Memory B cell (primary cell): ENCODE data around the gene SNX21.
A peak's percentile ranks its signal among the peaks of the same experiment; 100 is the strongest.

Experiments used
- ATAC-seq: fragments of 150-1000 bp; cut with Tn5 transposase; 2 replicates; pipeline ENCODE4 v1.10.0; 2021; ENCODE audit warnings: low read depth, mild to moderate bottlenecking, moderate library complexity
- DNase-seq, 2 donors: peaks; one replicate each; pipeline ENCODE4 v3.0.0; 2022; ENCODE audit warnings: low spot score in 2 of 2
- H3K27ac Mint-ChIP-seq: one replicate; pipeline ENCODE4 v1.8.0; 2022; ENCODE audit warnings: mild to moderate bottlenecking, moderate library complexity, mixed read lengths
- H3K27me3 Mint-ChIP-seq: one replicate; pipeline ENCODE4 v1.8.0; 2022; ENCODE audit warnings: mixed read lengths
- H3K36me3 Mint-ChIP-seq: one replicate; pipeline ENCODE4 v1.8.0; 2022; ENCODE audit warnings: mild to moderate bottlenecking, mixed read lengths
- H3K4me1 Mint-ChIP-seq: one replicate; pipeline ENCODE4 v1.8.0; 2022; ENCODE audit warnings: mixed read lengths
- H3K4me3 Mint-ChIP-seq: one replicate; pipeline ENCODE4 v1.8.0; 2022; ENCODE audit warnings: mild to moderate bottlenecking, moderate library complexity, mixed read lengths
- H3K9me3 Mint-ChIP-seq: one replicate; pipeline ENCODE4 v1.8.0; 2022; ENCODE audit warnings: mixed read lengths

Gene SNX21

DNA sequence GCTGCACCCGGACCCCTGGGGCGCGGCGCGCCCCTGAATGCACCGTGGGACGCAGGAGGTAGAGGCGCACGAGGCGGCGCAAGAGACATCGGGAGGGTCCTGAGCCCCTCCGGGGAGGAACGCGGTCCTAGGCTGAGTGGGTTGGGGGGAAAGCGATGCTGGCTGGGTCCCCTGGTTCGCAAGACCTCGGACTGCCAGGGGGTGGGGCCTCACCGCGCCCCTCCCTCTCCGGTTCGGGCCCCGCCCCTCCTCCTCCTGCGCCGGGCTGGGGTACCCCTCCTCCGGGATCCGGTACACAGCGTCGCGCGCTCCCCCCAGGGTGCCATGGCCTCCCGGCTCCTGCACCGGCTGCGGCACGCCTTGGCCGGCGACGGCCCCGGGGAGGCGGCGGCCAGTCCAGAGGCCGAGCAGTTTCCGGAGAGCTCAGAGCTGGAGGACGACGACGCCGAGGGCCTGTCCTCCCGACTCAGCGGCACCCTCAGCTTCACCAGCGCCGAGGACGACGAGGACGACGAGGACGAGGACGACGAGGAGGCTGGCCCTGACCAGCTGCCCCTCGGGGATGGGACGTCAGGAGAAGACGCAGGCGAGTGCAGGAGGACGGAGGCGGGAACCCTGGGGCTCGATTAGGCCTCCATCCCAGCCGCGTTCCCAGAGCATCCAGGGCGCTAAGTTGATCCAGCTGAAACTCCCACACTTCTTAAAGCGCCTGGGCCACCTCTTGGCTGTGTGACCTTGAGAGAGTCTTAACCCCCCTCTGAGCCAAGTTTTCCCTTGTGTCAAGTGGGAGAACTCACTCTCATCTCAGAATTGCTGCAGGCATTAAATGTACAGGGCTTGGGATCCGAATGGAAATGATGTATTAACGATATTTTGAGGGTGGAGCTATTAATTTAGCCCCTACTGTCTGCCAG, 541 bp downstream of the SNX21 start:
- H3K4me1 Mint-ChIP-seq: peaks cover 7% of the 10 kb centered on the region
- peak overlapping the region; percentile 92 for H3K4me3 Mint-ChIP-seq
- H3K27me3 Mint-ChIP-seq: no peaks in the 10 kb centered on the region
- H3K9me3 Mint-ChIP-seq: no peaks in the 10 kb centered on the region
- H3K36me3 Mint-ChIP-seq: no peaks in the 10 kb centered on the region
- no peak overlapping the region for H3K27ac Mint-ChIP-seq
- peak; percentile 16 to 44 for DNase-seq
- peak; percentile 75 for ATAC-seq

DNA sequence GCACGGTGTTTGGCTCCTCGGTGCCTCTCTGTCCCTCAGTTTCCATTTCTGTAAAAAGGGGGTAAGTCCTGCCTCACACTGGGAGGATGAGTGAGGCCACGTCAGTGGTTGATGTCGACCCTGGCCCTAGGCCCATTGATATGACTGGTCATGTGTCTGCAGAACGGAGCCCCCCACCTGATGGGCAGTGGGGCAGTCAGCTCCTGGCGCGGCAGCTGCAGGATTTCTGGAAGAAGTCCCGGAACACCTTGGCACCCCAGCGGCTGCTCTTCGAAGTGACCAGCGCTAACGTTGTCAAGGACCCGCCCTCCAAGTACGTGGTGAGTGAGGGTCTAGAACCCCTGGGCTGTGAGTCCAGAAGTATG, 1.2 kb downstream of the SNX21 start:
- H3K4me1 Mint-ChIP-seq: peaks cover 7% of the 10 kb centered on the region
- H3K27ac Mint-ChIP-seq: no peak overlapping the region
- H3K9me3 Mint-ChIP-seq: no peaks in the 10 kb centered on the region
- H3K4me3 Mint-ChIP-seq: peak overlapping the region; percentile 92
- no peaks in the 10 kb centered on the region for H3K27me3 Mint-ChIP-seq
- no peaks in the 10 kb centered on the region for H3K36me3 Mint-ChIP-seq
- DNase-seq: no peak
- ATAC-seq: no peak

DNA sequence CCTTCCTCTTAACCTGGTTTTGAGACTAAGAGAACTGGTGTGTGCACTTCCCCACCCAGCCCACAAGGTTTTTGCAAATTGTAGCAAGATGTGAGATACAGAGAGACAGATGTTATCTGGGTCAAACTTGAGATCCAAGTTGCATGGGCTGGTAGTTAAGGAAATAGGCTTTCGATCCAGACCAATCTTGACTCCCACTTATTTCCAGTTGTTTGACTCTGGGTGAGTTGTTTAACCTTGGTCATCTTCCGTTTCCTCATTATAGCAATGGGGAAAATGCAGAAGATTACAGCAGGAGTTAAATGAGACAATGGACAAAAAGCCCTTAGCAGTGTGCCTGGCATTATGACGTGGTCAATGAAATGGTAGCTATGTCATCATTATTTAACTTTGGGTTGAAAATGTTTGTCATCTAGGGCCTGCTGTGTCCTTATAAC, 1.7 kb downstream of the SNX21 start:
- no peak for DNase-seq
- H3K36me3 Mint-ChIP-seq: no peaks in the 10 kb centered on the region
- no peaks in the 10 kb centered on the region for H3K9me3 Mint-ChIP-seq
- H3K4me1 Mint-ChIP-seq: peaks cover 7% of the 10 kb centered on the region
- H3K4me3 Mint-ChIP-seq: peak overlapping the region; percentile 92
- no peak for ATAC-seq
- H3K27me3 Mint-ChIP-seq: no peaks in the 10 kb centered on the region
- H3K27ac Mint-ChIP-seq: no peak overlapping the region

DNA sequence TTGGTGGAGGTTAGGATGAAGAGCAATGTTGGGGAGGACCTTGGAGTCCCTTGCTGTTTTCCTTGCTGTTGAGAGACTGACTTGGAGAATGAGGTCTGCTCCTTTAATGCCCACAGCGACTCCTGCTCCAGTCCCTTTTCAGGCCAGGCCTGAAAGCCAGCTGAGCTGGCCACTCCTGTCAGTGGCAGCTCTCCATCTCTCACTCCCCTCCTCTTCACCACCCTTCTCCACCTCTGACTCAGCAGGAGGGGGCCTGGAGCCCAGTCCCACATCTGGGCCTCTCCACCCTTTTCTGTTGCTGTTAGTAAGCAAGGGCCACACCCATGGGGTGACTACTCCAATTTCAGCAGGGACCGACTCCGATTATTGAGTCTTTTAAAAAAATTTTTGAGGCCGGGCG, 2.2 kb downstream of the SNX21 start:
- no peak for ATAC-seq
- Mint-ChIP-seq H3K4me3 (no peak overlapping the region), H3K27me3 (no peaks in the 10 kb centered on the region), H3K4me1 (peaks cover 7% of the 10 kb centered on the region), H3K27ac (no peak overlapping the region), H3K36me3 (no peaks in the 10 kb centered on the region), H3K9me3 (no peaks in the 10 kb centered on the region)
- no peak for DNase-seq

DNA sequence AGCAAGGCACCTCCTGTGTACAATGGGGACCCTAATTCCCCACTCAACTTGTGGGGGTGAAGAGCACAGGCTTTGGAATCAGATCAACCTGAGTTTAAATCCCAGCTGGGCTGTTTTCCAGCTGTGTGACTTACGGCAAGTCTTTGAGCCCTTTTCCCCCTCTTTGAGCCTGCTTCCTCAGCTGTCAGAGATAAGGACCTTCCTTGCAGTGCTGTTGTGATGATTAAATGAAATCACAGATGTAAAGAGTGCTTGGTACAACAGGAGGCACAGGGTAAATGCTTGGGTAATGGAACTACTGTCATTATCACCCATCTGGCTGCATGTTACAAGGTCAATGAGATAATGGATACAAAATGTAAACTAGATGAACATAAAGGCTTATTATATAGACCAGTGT, 3.2 kb downstream of the SNX21 start:
- Mint-ChIP-seq H3K4me3 (no peak overlapping the region), H3K9me3 (no peaks in the 10 kb centered on the region), H3K36me3 (no peaks in the 10 kb centered on the region), H3K27ac (no peak overlapping the region), H3K27me3 (no peaks in the 10 kb centered on the region), H3K4me1 (peaks cover 8% of the 10 kb centered on the region)
- ATAC-seq (no peak), DNase-seq (no peak)

DNA sequence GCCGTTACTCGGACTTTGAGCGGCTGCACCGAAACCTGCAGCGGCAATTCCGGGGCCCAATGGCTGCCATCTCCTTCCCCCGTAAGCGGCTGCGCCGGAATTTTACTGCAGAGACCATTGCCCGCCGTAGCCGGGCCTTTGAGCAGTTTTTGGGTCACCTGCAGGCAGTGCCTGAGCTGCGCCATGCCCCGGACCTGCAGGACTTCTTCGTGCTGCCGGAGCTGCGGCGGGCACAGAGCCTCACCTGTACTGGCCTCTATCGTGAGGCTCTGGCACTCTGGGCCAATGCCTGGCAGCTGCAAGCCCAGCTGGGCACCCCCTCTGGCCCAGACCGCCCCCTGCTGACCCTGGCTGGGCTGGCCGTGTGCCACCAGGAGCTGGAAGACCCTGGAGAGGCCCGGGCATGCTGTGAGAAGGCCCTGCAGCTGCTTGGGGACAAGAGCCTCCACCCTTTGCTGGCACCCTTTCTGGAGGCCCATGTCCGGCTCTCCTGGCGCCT, 7.2 kb downstream of the SNX21 start:
- H3K27ac Mint-ChIP-seq: no peak overlapping the region
- no peak for DNase-seq
- ATAC-seq: no peak
- H3K9me3 Mint-ChIP-seq: no peaks in the 10 kb centered on the region
- H3K27me3 Mint-ChIP-seq: no peaks in the 10 kb centered on the region
- peaks cover 9% of the 10 kb centered on the region for H3K4me1 Mint-ChIP-seq
- no peak overlapping the region for H3K4me3 Mint-ChIP-seq
- peaks cover 13% of the 10 kb centered on the region for H3K36me3 Mint-ChIP-seq

DNA sequence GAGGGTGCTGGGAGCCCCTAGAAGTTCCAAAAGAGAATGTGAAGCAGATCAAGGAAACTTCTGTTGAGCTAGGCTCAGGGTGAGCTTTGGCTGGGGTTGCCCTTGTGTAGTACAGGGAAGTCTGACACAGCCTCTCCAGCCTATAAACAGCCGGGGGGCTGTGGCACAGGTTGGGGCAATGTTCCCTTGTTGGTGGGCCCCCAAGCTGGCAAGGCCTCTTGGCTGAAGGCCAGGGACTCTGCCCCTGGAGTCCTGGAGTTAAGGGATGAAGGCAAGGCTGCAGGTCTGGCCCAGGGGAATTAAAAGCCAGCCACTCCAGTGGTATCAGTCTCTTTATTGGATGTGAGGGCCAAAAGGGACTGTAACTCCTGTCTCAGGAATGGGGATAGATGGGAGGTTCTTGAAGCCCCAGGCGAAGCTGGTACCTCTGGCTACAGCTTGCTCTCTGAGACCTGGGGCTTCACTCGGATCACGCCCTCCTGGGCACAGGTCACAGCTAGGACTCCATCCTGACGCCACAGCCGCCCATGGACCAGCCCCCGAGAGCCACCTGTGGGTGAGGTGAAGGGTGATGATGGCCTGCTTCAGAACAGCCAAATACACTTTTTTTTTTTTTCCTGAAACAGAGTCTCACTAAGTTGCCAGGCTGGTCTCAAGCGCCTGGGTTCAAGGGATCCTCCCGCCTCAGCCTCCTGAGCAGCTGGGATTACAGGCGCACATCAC, 8.0 kb downstream of the SNX21 start:
- peaks cover 13% of the 10 kb centered on the region for H3K36me3 Mint-ChIP-seq
- no peak for ATAC-seq
- H3K27me3 Mint-ChIP-seq: no peaks in the 10 kb centered on the region
- H3K4me3 Mint-ChIP-seq: peak overlapping the region; percentile 33
- H3K9me3 Mint-ChIP-seq: no peaks in the 10 kb centered on the region
- no peak for DNase-seq
- peaks cover 9% of the 10 kb centered on the region for H3K4me1 Mint-ChIP-seq
- peak overlapping the region; percentile 65 for H3K27ac Mint-ChIP-seq

DNA sequence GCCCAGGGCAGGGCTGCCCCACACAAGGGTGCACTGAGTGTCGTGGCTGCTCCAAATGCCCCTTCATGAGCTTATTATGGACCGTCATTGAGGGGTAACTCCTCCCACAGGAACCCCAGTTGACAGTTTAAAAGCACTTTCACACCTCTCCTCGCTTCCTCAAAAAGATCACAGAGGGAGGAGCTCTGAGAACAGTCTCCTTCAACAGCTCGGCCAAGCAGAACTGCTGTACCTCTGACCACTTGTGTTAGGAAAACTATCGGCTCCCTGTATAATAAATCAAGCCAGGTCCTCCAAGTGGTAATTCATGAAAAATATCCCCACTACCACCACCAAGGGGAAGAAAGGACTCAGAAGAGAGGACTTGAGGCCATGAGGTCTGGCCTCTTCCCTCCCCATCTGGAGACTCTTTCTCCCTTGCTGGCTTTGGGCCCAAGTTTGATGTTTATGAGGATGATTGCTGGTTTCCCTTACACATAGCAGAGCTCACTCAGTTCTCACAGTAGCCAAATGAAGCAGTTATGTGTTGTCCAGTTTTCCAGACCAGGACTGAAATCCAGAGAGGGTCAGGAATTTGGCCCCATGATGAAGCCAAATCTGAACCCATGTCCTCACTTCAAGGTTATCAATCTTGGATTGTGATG, 8.7 kb downstream of the SNX21 start:
- Mint-ChIP-seq H3K36me3 (peaks cover 13% of the 10 kb centered on the region), H3K27ac (peak overlapping the region; percentile 65)
- DNase-seq: peak in 1 of 2 donors; percentile 37

DNA sequence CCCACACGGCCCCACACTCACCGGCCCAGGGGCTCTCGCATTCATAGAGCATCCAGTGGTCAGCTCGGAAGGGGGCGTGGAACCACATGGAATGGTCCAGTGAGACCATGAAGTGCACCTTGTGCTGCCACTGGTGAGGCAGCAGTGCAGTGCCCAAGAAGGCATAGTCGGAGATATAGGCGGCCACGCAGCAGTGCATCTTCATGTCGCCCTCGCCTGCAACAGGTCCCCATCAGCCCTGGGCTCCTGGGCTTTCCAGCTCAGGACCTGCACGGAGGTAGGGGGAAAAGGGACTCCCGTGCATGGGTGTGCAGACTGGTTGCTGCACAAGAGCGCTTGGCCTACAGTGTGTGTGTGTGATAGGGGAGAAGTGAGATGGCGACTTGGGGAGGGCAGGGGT, 9.9 kb downstream of the SNX21 start:
- DNase-seq (no peak), ATAC-seq (no peak)
- Mint-ChIP-seq H3K4me3 (no peak overlapping the region), H3K9me3 (no peaks in the 10 kb centered on the region), H3K27ac (no peak overlapping the region), H3K4me1 (peaks cover 9% of the 10 kb centered on the region), H3K36me3 (peaks cover 14% of the 10 kb centered on the region), H3K27me3 (no peaks in the 10 kb centered on the region)

More for the DNA sequence above, 8.7 kb downstream of the SNX21 start:
- Mint-ChIP-seq H3K9me3 (no peaks in the 10 kb centered on the region), H3K4me3 (peak overlapping the region; percentile 33), H3K27me3 (no peaks in the 10 kb centered on the region), H3K4me1 (peaks cover 9% of the 10 kb centered on the region)
- peak; percentile 100 for ATAC-seq

DNA sequence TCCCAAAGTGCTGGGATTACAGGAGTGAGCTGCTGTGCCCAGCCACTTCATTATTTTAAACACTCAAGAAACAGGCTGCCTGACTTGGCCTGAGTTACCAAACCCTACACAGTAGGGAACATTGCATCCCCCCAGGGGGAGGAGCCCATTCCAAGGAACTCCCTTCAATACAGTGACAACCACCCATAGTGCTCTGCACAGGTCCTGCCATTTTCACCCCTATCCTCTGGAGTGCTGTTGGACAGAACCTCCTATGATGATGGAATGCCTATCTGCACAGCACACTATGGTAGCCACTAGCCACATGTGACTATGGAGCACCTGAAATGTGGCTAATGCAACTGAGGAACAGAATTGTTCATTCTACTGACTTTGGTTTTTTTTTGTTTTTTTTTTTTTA, 11.9 kb downstream of the SNX21 start:
- H3K27ac Mint-ChIP-seq: no peak overlapping the region
- DNase-seq: no peak
- H3K4me3 Mint-ChIP-seq: no peak overlapping the region
- H3K9me3 Mint-ChIP-seq: no peaks in the 10 kb centered on the region
- H3K27me3 Mint-ChIP-seq: no peaks in the 10 kb centered on the region
- peaks cover 9% of the 10 kb centered on the region for H3K4me1 Mint-ChIP-seq
- H3K36me3 Mint-ChIP-seq: peaks cover 17% of the 10 kb centered on the region
- ATAC-seq: no peak

DNA sequence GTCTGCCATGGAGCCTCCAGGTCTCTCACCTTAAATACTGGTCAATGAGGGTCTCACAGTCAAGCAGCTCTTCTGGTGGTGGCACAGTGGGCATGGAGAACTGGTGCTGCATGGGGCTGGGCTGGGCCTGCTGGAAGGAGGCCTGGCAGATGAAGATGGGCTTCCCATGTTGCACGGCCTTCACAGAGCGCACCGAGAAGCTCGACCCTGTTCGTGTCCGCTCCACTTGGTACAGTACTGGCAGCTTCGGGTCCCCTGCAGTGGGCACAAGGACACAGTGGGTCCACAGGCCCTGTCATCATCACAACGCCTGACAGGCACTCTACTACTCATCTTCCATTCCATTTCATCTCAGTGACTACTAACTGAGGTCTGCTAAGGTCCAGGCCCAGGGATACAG, 14.8 kb downstream of the SNX21 start:
- H3K9me3 Mint-ChIP-seq: no peaks in the 10 kb centered on the region
- peak overlapping the region; percentile 74 for H3K27ac Mint-ChIP-seq
- H3K4me3 Mint-ChIP-seq: no peak overlapping the region
- ATAC-seq (no peak), DNase-seq (no peak)
- H3K27me3 Mint-ChIP-seq: no peaks in the 10 kb centered on the region
- H3K36me3 Mint-ChIP-seq: peaks cover 16% of the 10 kb centered on the region
- peaks cover 2% of the 10 kb centered on the region for H3K4me1 Mint-ChIP-seq

DNA sequence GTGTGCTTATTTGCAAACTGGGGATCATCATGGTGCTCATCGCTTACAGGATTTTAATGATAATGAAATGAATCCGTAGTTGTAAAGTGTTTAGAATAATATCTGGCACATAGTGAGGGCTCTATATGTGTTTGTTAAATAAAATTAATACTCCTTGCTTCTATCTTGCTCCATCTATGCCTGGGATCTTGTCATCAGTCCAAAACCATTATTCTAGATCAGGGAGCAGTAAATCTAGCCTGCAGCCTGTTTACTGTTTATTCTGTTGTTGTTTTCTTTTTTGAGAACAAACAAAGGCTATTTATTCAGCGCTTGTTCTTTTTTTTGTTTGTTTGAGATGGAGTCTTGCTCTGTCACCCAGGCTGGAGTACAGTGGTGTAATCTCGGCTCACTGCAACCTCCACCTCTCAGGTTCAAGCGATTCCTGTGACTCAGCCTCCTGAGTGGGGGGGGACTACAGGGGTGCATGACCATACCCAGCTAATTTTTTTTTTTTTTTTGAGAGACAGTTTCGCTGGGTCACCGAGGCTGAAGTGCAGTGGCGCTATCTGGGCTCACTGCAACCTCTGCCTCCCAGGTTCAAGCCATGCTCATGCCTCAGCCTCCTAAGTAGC, 15.5 kb downstream of the SNX21 start:
- peak overlapping the region; percentile 74 for H3K27ac Mint-ChIP-seq
- DNase-seq (no peak), ATAC-seq (no peak)
- peaks cover 16% of the 10 kb centered on the region for H3K36me3 Mint-ChIP-seq
- H3K27me3 Mint-ChIP-seq: no peaks in the 10 kb centered on the region
- H3K9me3 Mint-ChIP-seq: no peaks in the 10 kb centered on the region
- H3K4me1 Mint-ChIP-seq: peaks cover 2% of the 10 kb centered on the region
- no peak overlapping the region for H3K4me3 Mint-ChIP-seq

DNA sequence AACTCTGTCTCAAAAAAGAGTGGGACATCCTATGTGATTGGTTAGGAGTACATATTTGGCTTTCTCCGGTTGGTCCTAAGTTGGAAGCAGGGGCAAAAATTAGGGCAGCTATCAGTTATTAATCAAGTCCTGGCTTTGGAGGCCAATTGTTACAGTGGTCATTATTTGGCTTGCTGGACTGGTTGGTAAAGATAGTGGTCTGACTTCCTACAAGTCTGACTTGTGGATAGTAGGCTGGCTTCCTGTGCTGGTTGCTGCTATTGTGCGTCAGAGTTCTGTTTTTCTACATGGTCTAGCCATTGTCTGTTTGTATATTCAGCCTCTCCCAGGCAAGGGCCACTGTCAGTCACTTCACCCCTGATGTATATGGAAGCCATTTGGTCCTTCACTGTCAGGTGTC, 16.6 kb downstream of the SNX21 start:
- no peak overlapping the region for H3K27ac Mint-ChIP-seq
- peaks cover 2% of the 10 kb centered on the region for H3K4me1 Mint-ChIP-seq
- peaks cover 11% of the 10 kb centered on the region for H3K36me3 Mint-ChIP-seq
- no peak overlapping the region for H3K4me3 Mint-ChIP-seq
- DNase-seq (no peak), ATAC-seq (no peak)
- no peaks in the 10 kb centered on the region for H3K9me3 Mint-ChIP-seq
- H3K27me3 Mint-ChIP-seq: no peaks in the 10 kb centered on the region

DNA sequence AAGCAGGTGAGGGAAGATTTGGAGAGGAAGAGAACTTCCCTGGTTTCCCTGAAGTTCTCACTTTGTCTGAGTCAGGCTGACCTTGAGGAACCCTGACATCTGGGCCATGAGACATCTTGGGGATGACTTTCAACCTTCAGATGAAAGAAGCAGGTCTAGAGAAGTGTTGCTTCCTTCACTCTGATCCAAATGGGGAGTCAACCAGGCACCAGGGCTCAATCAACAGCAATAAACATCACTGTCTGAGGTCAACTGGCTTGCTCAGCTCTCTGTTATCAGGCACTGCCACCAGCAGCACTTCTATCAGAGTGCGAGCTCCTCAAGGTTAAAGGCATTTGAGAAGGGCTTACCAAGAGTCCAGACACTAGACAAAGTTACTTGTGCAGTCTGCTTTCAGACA, 17.3 kb downstream of the SNX21 start:
- no peaks in the 10 kb centered on the region for H3K9me3 Mint-ChIP-seq
- ATAC-seq: no peak
- no peak for DNase-seq
- H3K27me3 Mint-ChIP-seq: no peaks in the 10 kb centered on the region
- H3K4me1 Mint-ChIP-seq: peaks cover 2% of the 10 kb centered on the region
- H3K4me3 Mint-ChIP-seq: no peak overlapping the region
- peaks cover 9% of the 10 kb centered on the region for H3K36me3 Mint-ChIP-seq
- H3K27ac Mint-ChIP-seq: no peak overlapping the region
